Measurements from ENCODE around the gene BPHL. TPM values are rescaled to one million over a fixed set of nuclear protein-coding genes. Genes with fewer than 3 reads are reported as not detected.

Gene BPHL
- total RNA-seq, 2 experiments from 2014 or later: 9.7 to 20.9 TPM

- ChIA-PET POLR2A (interaction anchor here (1.1 to 1.9 kb wide), 2 partner anchors 9 to 139 kb away, joined by 4 to 6 read pairs; no protein-coding TSS in a partner anchor), CTCF (ENCODE audit: unreplicated experiment) (no interaction called here)
- no peaks in the 10 kb centered on the region for H3K9me2 ChIP-seq (ENCODE audit: insufficient read depth, low read length)
- DNase-seq (ENCODE audit: low spot score): peak; percentile 19
- H3K4me3 ChIP-seq (ENCODE audit: low read depth, low read length, poor library complexity, severe bottlenecking): no peak overlapping the region
- peaks cover 22% of the 10 kb centered on the region for H3K4me1 ChIP-seq (ENCODE audit: insufficient read depth, low read length, poor library complexity, severe bottlenecking)
- H3K4me2 ChIP-seq (ENCODE audit: low read length): no peak overlapping the region
- no peaks in the 10 kb centered on the region for H4K20me1 ChIP-seq (ENCODE audit: insufficient read depth, low read length)
- no peak for TF ChIP-seq EZH2phosphoT487 (IDR thresholded peaks at IDR 0.05; ENCODE audit: borderline replicate concordance, low read depth, low read length)
- TF ChIP-seq, protein P1, sequence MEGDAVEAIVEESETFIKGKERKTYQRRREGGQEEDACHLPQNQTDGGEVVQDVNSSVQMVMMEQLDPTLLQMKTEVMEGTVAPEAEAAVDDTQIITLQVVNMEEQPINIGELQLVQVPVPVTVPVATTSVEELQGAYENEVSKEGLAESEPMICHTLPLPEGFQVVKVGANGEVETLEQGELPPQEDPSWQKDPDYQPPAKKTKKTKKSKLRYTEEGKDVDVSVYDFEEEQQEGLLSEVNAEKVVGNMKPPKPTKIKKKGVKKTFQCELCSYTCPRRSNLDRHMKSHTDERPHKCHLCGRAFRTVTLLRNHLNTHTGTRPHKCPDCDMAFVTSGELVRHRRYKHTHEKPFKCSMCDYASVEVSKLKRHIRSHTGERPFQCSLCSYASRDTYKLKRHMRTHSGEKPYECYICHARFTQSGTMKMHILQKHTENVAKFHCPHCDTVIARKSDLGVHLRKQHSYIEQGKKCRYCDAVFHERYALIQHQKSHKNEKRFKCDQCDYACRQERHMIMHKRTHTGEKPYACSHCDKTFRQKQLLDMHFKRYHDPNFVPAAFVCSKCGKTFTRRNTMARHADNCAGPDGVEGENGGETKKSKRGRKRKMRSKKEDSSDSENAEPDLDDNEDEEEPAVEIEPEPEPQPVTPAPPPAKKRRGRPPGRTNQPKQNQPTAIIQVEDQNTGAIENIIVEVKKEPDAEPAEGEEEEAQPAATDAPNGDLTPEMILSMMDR (conservative IDR thresholded peaks at IDR 0.05; ENCODE audit: low read length): no peak
- H3K9me3 ChIP-seq (ENCODE audit: low read length): peaks cover 8% of the 10 kb centered on the region; the same call in 1 of the 2 replicates
- no TSS peak for BruUV-seq (replicated peaks)
- peaks cover 74% of the 10 kb centered on the region for H3K36me3 ChIP-seq (ENCODE audit: insufficient read depth, low read length)
- H3K27ac ChIP-seq (ENCODE audit: low read depth, low read length, poor library complexity, severe bottlenecking): no peak overlapping the region
- intact Hi-C loops (cut with micrococcal nuclease; ENCODE audit: unreplicated experiment): loop anchor here (10.0 kb wide), 1 partner anchor 1055 kb away; the partner anchor contains the start of gene ECI2
- peaks cover 17% of the 10 kb centered on the region for H3K79me2 ChIP-seq (ENCODE audit: insufficient read depth, low read depth, low read length)
- H2AFZ ChIP-seq (ENCODE audit: low read length): no peak overlapping the region
Observed at GRCh38 chr6:3079682-3080081, 38.8 kb upstream of the BPHL start.

- H4K20me1 ChIP-seq (ENCODE audit: insufficient read depth, low read length): no peaks in the 10 kb centered on the region
Observed at GRCh38 chr6:3081960-3082359, 36.6 kb upstream of the BPHL start.

GRCh38 chr6:3085074-3085473 lies 33.4 kb upstream of the BPHL start:
- no peak for DNase-seq (ENCODE audit: low spot score)
- H2AFZ ChIP-seq (ENCODE audit: low read length): no peak overlapping the region
- peaks cover 33% of the 10 kb centered on the region for H3K9me3 ChIP-seq (ENCODE audit: low read length)
- intact Hi-C loops (cut with micrococcal nuclease; ENCODE audit: unreplicated experiment): no loop called here
- CTCF ChIA-PET (ENCODE audit: unreplicated experiment): interaction anchor here (1.0 kb wide), 1 partner anchor 9 kb away, joined by 4 read pairs; no protein-coding TSS in a partner anchor
- POLR2A ChIA-PET: interaction anchor here (0.7 to 3.0 kb wide), 3 partner anchors 9 to 313 kb away, joined by 4 to 15 read pairs (median 5); no protein-coding TSS in a partner anchor
- no TSS peak for BruUV-seq (replicated peaks)
- no peak overlapping the region for H3K4me3 ChIP-seq (ENCODE audit: low read depth, low read length, poor library complexity, severe bottlenecking)
- no peak overlapping the region for H3K4me2 ChIP-seq (ENCODE audit: low read length)
- H3K79me2 ChIP-seq (ENCODE audit: insufficient read depth, low read depth, low read length): no peaks in the 10 kb centered on the region
- H3K27ac ChIP-seq (ENCODE audit: low read depth, low read length, poor library complexity, severe bottlenecking): no peak overlapping the region
- H4K20me1 ChIP-seq (ENCODE audit: insufficient read depth, low read length): no peaks in the 10 kb centered on the region
- no peaks in the 10 kb centered on the region for H3K9me2 ChIP-seq (ENCODE audit: insufficient read depth, low read length)
- H3K4me1 ChIP-seq (ENCODE audit: insufficient read depth, low read length, poor library complexity, severe bottlenecking): no peaks in the 10 kb centered on the region
- no peak for TF ChIP-seq EZH2phosphoT487 (IDR thresholded peaks at IDR 0.05; ENCODE audit: borderline replicate concordance, low read depth, low read length)
- TF ChIP-seq, protein P1 (conservative IDR thresholded peaks at IDR 0.05; ENCODE audit: low read length): no peak
- peaks cover 94% of the 10 kb centered on the region for H3K36me3 ChIP-seq (ENCODE audit: insufficient read depth, low read length)

More at GRCh38 chr6:3081960-3082359, 36.6 kb upstream of the BPHL start:
- intact Hi-C loops (cut with micrococcal nuclease; ENCODE audit: unreplicated experiment): no loop called here
- Histone ChIP-seq H3K4me3 (ENCODE audit: low read depth, low read length, poor library complexity, severe bottlenecking) (no peak overlapping the region), H3K4me1 (ENCODE audit: insufficient read depth, low read length, poor library complexity, severe bottlenecking) (peaks cover 5% of the 10 kb centered on the region), H3K36me3 (ENCODE audit: insufficient read depth, low read length) (peaks cover 93% of the 10 kb centered on the region), H3K9me3 (ENCODE audit: low read length) (peaks cover 14% of the 10 kb centered on the region; the same call in 1 of the 2 replicates), H3K4me2 (ENCODE audit: low read length) (no peak overlapping the region), H3K27ac (ENCODE audit: low read depth, low read length, poor library complexity, severe bottlenecking) (no peak overlapping the region), H3K79me2 (ENCODE audit: insufficient read depth, low read depth, low read length) (no peaks in the 10 kb centered on the region), H2AFZ (ENCODE audit: low read length) (no peak overlapping the region), H3K9me2 (ENCODE audit: insufficient read depth, low read length) (no peaks in the 10 kb centered on the region)
- no TSS peak for BruUV-seq (replicated peaks)
- DNase-seq (ENCODE audit: low spot score): no peak
- TF ChIP-seq EZH2phosphoT487 (IDR thresholded peaks at IDR 0.05; ENCODE audit: borderline replicate concordance, low read depth, low read length): no peak
- ChIA-PET CTCF (ENCODE audit: unreplicated experiment) (no interaction called here), POLR2A (no interaction called here)
